Measurements from ENCODE around the gene MEGF11. TPM values are rescaled to one million over a fixed set of nuclear protein-coding genes. Genes with fewer than 3 reads are reported as not detected.
A peak's percentile ranks its signal among the peaks of the same experiment; 100 is the strongest.

The MEGF11 gene
- total RNA-seq, 1 donor from 2014 or later, result 0.06 TPM

GRCh38 chr15:65942436-65942835, 311.1 kb downstream of the MEGF11 start:
- no peaks in the 10 kb centered on the region for H3K36me3 Mint-ChIP-seq
- H3K4me3 Mint-ChIP-seq, result no peak overlapping the region
- DNase-seq (ENCODE audit: low spot score), result peak; percentile 12
- Histone ChIP-seq H3K79me2 (ENCODE audit: low read depth) (no peaks in the 10 kb centered on the region), H3K9ac (no peak overlapping the region), H3F3A (ENCODE audit: low read depth) (no peaks in the 10 kb centered on the region), H3K4me1 (no peaks in the 10 kb centered on the region), H3K27ac (no peak overlapping the region), H3K4me2 (no peak overlapping the region), H3K9me3 (ENCODE audit: low read depth) (no peaks in the 10 kb centered on the region), H4K20me1 (ENCODE audit: low read depth) (no peaks in the 10 kb centered on the region), H2AFZ (replicated peaks) (no peak overlapping the region), H3K27me3 (no peaks in the 10 kb centered on the region), H3K4me3 (no peak overlapping the region), H3K36me3 (no peaks in the 10 kb centered on the region)
- H3K27me3 Mint-ChIP-seq (ENCODE audit: insufficient read depth, low read depth), result peaks cover 2% of the 10 kb centered on the region
- H3K27ac Mint-ChIP-seq, result no peak overlapping the region
- TF ChIP-seq EZH2 (IDR thresholded peaks at IDR 0.05) (no peak), EZH2phosphoT487 (IDR thresholded peaks at IDR 0.05) (no peak)
- TF ChIP-seq, protein P1, sequence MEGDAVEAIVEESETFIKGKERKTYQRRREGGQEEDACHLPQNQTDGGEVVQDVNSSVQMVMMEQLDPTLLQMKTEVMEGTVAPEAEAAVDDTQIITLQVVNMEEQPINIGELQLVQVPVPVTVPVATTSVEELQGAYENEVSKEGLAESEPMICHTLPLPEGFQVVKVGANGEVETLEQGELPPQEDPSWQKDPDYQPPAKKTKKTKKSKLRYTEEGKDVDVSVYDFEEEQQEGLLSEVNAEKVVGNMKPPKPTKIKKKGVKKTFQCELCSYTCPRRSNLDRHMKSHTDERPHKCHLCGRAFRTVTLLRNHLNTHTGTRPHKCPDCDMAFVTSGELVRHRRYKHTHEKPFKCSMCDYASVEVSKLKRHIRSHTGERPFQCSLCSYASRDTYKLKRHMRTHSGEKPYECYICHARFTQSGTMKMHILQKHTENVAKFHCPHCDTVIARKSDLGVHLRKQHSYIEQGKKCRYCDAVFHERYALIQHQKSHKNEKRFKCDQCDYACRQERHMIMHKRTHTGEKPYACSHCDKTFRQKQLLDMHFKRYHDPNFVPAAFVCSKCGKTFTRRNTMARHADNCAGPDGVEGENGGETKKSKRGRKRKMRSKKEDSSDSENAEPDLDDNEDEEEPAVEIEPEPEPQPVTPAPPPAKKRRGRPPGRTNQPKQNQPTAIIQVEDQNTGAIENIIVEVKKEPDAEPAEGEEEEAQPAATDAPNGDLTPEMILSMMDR (IDR thresholded peaks at IDR 0.05), result no peak
- no peaks in the 10 kb centered on the region for H3K9me3 Mint-ChIP-seq
- no peaks in the 10 kb centered on the region for H3K4me1 Mint-ChIP-seq

- Mint-ChIP-seq H3K36me3 (no peaks in the 10 kb centered on the region), H3K27me3 (ENCODE audit: insufficient read depth, low read depth) (peaks cover 2% of the 10 kb centered on the region), H3K27ac (no peak overlapping the region), H3K9me3 (no peaks in the 10 kb centered on the region), H3K4me1 (no peaks in the 10 kb centered on the region), H3K4me3 (no peak overlapping the region)
- TF ChIP-seq, protein P1 (IDR thresholded peaks at IDR 0.05), result no peak
- TF ChIP-seq EZH2 (IDR thresholded peaks at IDR 0.05) (no peak), EZH2phosphoT487 (IDR thresholded peaks at IDR 0.05) (no peak)
- Histone ChIP-seq H3K27ac (no peak overlapping the region), H3F3A (ENCODE audit: low read depth) (no peaks in the 10 kb centered on the region), H3K9ac (no peak overlapping the region), H3K4me1 (no peaks in the 10 kb centered on the region), H3K36me3 (no peaks in the 10 kb centered on the region), H3K4me3 (no peak overlapping the region), H2AFZ (replicated peaks) (no peak overlapping the region), H3K4me2 (no peak overlapping the region), H3K27me3 (no peaks in the 10 kb centered on the region), H3K79me2 (ENCODE audit: low read depth) (no peaks in the 10 kb centered on the region), H4K20me1 (ENCODE audit: low read depth) (no peaks in the 10 kb centered on the region), H3K9me3 (ENCODE audit: low read depth) (no peaks in the 10 kb centered on the region)
- no peak for DNase-seq (ENCODE audit: low spot score)
Measured at GRCh38 chr15:65940618-65940909, 313.0 kb downstream of the MEGF11 start.

GRCh38 chr15:65939901-65940617, 313.5 kb downstream of the MEGF11 start:
- H3K36me3 ChIP-seq, result no peaks in the 10 kb centered on the region
- no peak overlapping the region for H3K27ac ChIP-seq
- H3K27ac Mint-ChIP-seq, result no peak overlapping the region
- peaks cover 2% of the 10 kb centered on the region for H3K27me3 Mint-ChIP-seq (ENCODE audit: insufficient read depth, low read depth)
- H3K79me2 ChIP-seq (ENCODE audit: low read depth), result no peaks in the 10 kb centered on the region
- H3K27me3 ChIP-seq, result no peaks in the 10 kb centered on the region
- no peak overlapping the region for H3K4me3 Mint-ChIP-seq
- no peaks in the 10 kb centered on the region for H4K20me1 ChIP-seq (ENCODE audit: low read depth)
- DNase-seq (ENCODE audit: low spot score), result no peak
- H3K4me1 ChIP-seq, result no peaks in the 10 kb centered on the region
- H3K9ac ChIP-seq, result no peak overlapping the region
- H3K4me2 ChIP-seq, result no peak overlapping the region
- no peaks in the 10 kb centered on the region for H3K4me1 Mint-ChIP-seq
- H2AFZ ChIP-seq (replicated peaks), result no peak overlapping the region
- TF ChIP-seq, protein P1 (IDR thresholded peaks at IDR 0.05), result no peak
- no peak for TF ChIP-seq EZH2 (IDR thresholded peaks at IDR 0.05)
- TF ChIP-seq EZH2phosphoT487 (IDR thresholded peaks at IDR 0.05), result no peak
- no peaks in the 10 kb centered on the region for H3K9me3 Mint-ChIP-seq
- H3K4me3 ChIP-seq, result no peak overlapping the region
- no peaks in the 10 kb centered on the region for H3K36me3 Mint-ChIP-seq
- no peaks in the 10 kb centered on the region for H3K9me3 ChIP-seq (ENCODE audit: low read depth)
- no peaks in the 10 kb centered on the region for H3F3A ChIP-seq (ENCODE audit: low read depth)

Measured in neural progenitor cell (in vitro differentiated cells).